Adrenal gland (tissue), 5 donors: Measurements from ENCODE around the gene ADAT3.

Experiments used
- POLR2A ChIP-seq, 2 donors: fragments of 450-650 bp; IDR thresholded peaks; one replicate each; pipeline ENCODE4 v1.6.1; 2017; ENCODE audit warnings: antibody characterized with exemption in 2 of 2, mild to moderate bottlenecking in 2 of 2, moderate library complexity in 1 of 2
- TF ChIP-seq, protein P1 (sequence below), 6 experiments: fragments of 450-650 bp in 4 of 6; fragments of 200-600 bp in 2 of 6; sonication (generic) in 1 of 6; IDR thresholded peaks; 1 replicate in 5 of 6; 2 replicates in 1 of 6; pipeline versions ENCODE4 v1.5.1 to v1.8.0; 2016 to 2021; ENCODE audit warnings: antibody characterized with exemption in 6 of 6, mild to moderate bottlenecking in 2 of 6, moderate library complexity in 1 of 6
- donor health status: DM: no; HTN: no; CAD: no.

GRCh38 chr19:1904860-1905109, 414 bp upstream of the ADAT3 start:
- TF ChIP-seq, protein P1, sequence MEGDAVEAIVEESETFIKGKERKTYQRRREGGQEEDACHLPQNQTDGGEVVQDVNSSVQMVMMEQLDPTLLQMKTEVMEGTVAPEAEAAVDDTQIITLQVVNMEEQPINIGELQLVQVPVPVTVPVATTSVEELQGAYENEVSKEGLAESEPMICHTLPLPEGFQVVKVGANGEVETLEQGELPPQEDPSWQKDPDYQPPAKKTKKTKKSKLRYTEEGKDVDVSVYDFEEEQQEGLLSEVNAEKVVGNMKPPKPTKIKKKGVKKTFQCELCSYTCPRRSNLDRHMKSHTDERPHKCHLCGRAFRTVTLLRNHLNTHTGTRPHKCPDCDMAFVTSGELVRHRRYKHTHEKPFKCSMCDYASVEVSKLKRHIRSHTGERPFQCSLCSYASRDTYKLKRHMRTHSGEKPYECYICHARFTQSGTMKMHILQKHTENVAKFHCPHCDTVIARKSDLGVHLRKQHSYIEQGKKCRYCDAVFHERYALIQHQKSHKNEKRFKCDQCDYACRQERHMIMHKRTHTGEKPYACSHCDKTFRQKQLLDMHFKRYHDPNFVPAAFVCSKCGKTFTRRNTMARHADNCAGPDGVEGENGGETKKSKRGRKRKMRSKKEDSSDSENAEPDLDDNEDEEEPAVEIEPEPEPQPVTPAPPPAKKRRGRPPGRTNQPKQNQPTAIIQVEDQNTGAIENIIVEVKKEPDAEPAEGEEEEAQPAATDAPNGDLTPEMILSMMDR (IDR thresholded peaks at IDR 0.05) = no peak
- TF ChIP-seq POLR2A (IDR thresholded peaks at IDR 0.05) = no peak
